OCI-LY1 (cell line): ENCODE results near the gene SETSIP.
A peak's percentile ranks its signal among the peaks of the same experiment; 100 is the strongest.

Experiments
- H2AFZ ChIP-seq: fragments of 200-600 bp; sonication (generic), shearing (Covaris generic); 2 replicates; pipeline ENCODE4 v1.6.0; 2014; ENCODE audit warnings: antibody characterized with exemption, mild to moderate bottlenecking, low read length
- H3F3A ChIP-seq: fragments of 200-600 bp; sonication (generic), shearing (Covaris generic); 2 replicates; pipeline ENCODE4 v1.6.0; 2014; ENCODE audit warnings: mild to moderate bottlenecking, antibody characterized with exemption, low read length, moderate library complexity; ENCODE audit not compliant: insufficient read depth
- H3K27ac ChIP-seq: fragments of 200-600 bp; sonication (generic); 2 replicates; pipeline ENCODE4 v1.5.1; 2014; ENCODE audit warnings: low read length, mixed run types, mild to moderate bottlenecking, low read depth; ENCODE audit not compliant: poor library complexity, severe bottlenecking
- H3K27me3 ChIP-seq: fragments of 200-600 bp; sonication (generic); 2 replicates; pipeline ENCODE4 v1.6.0; 2014; ENCODE audit warnings: antibody characterized with exemption, mild to moderate bottlenecking, low read length, moderate library complexity; ENCODE audit not compliant: insufficient read depth
- H3K36me3 ChIP-seq: fragments of 200-600 bp; sonication (generic); 2 replicates; pipeline ENCODE4 v1.6.1; 2014; ENCODE audit warnings: mild to moderate bottlenecking, antibody characterized with exemption, low read length, moderate library complexity, mixed read lengths; ENCODE audit not compliant: insufficient read depth
- H3K4me1 ChIP-seq: fragments of 200-600 bp; sonication (generic); 2 replicates; pipeline ENCODE4 v1.5.1; 2014; ENCODE audit warnings: mild to moderate bottlenecking, low read length, moderate library complexity; ENCODE audit not compliant: insufficient read depth, severe bottlenecking
- H3K4me2 ChIP-seq: fragments of 200-600 bp; sonication (generic), shearing (Covaris generic); 2 replicates; pipeline ENCODE4 v1.6.1; 2014; ENCODE audit warnings: low read length
- H3K4me3 ChIP-seq: fragments of 200-600 bp; sonication (generic); 2 replicates; pipeline ENCODE4 v1.5.1; 2014; ENCODE audit warnings: low read length, low read depth, mild to moderate bottlenecking, mixed read lengths; ENCODE audit not compliant: poor library complexity, severe bottlenecking
- H3K79me2 ChIP-seq: fragments of 200-600 bp; shearing (Covaris generic); 2 replicates; pipeline ENCODE4 v1.6.1; 2016; ENCODE audit warnings: mixed run types, low read length, mixed read lengths; ENCODE audit not compliant: insufficient read depth
- H3K9ac ChIP-seq: fragments of 200-600 bp; sonication (generic), shearing (Covaris generic); 2 replicates; pipeline ENCODE4 v1.6.1; 2014; ENCODE audit warnings: mild to moderate bottlenecking, low read length, mixed read lengths
- H3K9me2 ChIP-seq: fragments of 200-600 bp; sonication (generic), shearing (Covaris generic); 2 replicates; pipeline ENCODE4 v1.6.1; 2014; ENCODE audit warnings: low read depth, mild to moderate bottlenecking, low read length, mixed read lengths
- H3K9me3 ChIP-seq: fragments of 200-600 bp; shearing (Covaris generic); 2 replicates; pipeline ENCODE4 v1.6.1; 2014; ENCODE audit warnings: low read length, mixed read lengths
- H4K20me1 ChIP-seq: fragments of 200-600 bp; sonication (generic), shearing (Covaris generic); 2 replicates; pipeline ENCODE4 v1.6.0; 2016; ENCODE audit warnings: mild to moderate bottlenecking, low read length; ENCODE audit not compliant: insufficient read depth
- EZH2 ChIP-seq: fragments of 200-600 bp; sonication (generic), shearing (Covaris generic); IDR thresholded peaks from 2 replicates; pipeline ENCODE4 v1.8.0; 2017; ENCODE audit warnings: borderline replicate concordance, mixed run types, mild to moderate bottlenecking, antibody characterized with exemption, low read length, moderate library complexity, mixed read lengths
- TF ChIP-seq, protein P1 (sequence below): fragments of 200-600 bp; sonication (generic), shearing (Covaris generic); IDR thresholded peaks from 2 replicates; pipeline ENCODE4 v1.5.1; 2017; ENCODE audit warnings: mild to moderate bottlenecking, antibody characterized with exemption, low read length, moderate library complexity, mixed read lengths

SETSIP gene

DNA sequence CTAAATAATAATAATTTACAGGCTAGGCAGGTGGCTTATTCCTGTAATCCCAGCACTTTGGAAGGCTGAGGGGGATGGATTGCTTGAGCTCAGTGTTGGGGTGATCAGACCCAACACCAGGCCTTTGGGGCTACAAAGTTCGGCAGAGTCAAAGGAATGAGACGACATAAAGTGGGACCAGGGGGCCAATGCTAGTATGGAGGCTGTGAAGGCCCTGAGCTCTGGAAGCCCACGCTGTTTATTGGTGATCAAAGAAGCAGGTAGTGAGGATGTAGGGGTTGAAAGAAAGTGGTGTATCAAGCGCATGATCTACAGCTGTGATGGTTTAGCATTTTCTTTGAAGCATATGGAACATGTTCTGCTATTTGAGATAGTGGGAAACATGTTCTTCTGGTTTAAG is 10.5 kb upstream of the SETSIP start:
- H3K4me3 ChIP-seq = no peak overlapping the region
- H3K79me2 ChIP-seq = no peaks in the 10 kb centered on the region
- no peak overlapping the region for H3K4me2 ChIP-seq
- H3K4me1 ChIP-seq = peaks cover 19% of the 10 kb centered on the region
- no peaks in the 10 kb centered on the region for H3F3A ChIP-seq
- H3K27ac ChIP-seq = no peak overlapping the region
- H3K9me2 ChIP-seq = no peaks in the 10 kb centered on the region
- no peaks in the 10 kb centered on the region for H3K27me3 ChIP-seq
- TF ChIP-seq, protein P1, sequence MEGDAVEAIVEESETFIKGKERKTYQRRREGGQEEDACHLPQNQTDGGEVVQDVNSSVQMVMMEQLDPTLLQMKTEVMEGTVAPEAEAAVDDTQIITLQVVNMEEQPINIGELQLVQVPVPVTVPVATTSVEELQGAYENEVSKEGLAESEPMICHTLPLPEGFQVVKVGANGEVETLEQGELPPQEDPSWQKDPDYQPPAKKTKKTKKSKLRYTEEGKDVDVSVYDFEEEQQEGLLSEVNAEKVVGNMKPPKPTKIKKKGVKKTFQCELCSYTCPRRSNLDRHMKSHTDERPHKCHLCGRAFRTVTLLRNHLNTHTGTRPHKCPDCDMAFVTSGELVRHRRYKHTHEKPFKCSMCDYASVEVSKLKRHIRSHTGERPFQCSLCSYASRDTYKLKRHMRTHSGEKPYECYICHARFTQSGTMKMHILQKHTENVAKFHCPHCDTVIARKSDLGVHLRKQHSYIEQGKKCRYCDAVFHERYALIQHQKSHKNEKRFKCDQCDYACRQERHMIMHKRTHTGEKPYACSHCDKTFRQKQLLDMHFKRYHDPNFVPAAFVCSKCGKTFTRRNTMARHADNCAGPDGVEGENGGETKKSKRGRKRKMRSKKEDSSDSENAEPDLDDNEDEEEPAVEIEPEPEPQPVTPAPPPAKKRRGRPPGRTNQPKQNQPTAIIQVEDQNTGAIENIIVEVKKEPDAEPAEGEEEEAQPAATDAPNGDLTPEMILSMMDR = no peak
- no peak for TF ChIP-seq EZH2
- H3K36me3 ChIP-seq = no peaks in the 10 kb centered on the region
- no peaks in the 10 kb centered on the region for H3K9me3 ChIP-seq
- no peak overlapping the region for H3K9ac ChIP-seq
- H2AFZ ChIP-seq = no peak overlapping the region
- H4K20me1 ChIP-seq = no peaks in the 10 kb centered on the region

- H3F3A ChIP-seq = no peaks in the 10 kb centered on the region
- no peaks in the 10 kb centered on the region for H3K9me2 ChIP-seq
- TF ChIP-seq, protein P1 = no peak
- no peak for TF ChIP-seq EZH2
- H3K36me3 ChIP-seq = no peaks in the 10 kb centered on the region
- H3K27ac ChIP-seq = no peak overlapping the region
- no peaks in the 10 kb centered on the region for H3K9me3 ChIP-seq
- H3K9ac ChIP-seq = no peak overlapping the region
- H3K4me3 ChIP-seq = no peak overlapping the region
- H3K27me3 ChIP-seq = no peaks in the 10 kb centered on the region
- H3K4me1 ChIP-seq = peaks cover 23% of the 10 kb centered on the region
- no peaks in the 10 kb centered on the region for H4K20me1 ChIP-seq
- H2AFZ ChIP-seq = no peak overlapping the region
- H3K79me2 ChIP-seq = no peaks in the 10 kb centered on the region
- no peak overlapping the region for H3K4me2 ChIP-seq
These were observed 9.4 kb upstream of the SETSIP start for GRCh38 chr1:92084651-92085050.

GRCh38 chr1:92081031-92081430 is 5.8 kb upstream of the SETSIP start:
- TF ChIP-seq EZH2 = no peak
- TF ChIP-seq, protein P1 = no peak
- Histone ChIP-seq H3K9me2 (no peaks in the 10 kb centered on the region), H3F3A (no peaks in the 10 kb centered on the region), H3K4me1 (peaks cover 25% of the 10 kb centered on the region), H3K9ac (peak overlapping the region; percentile 64), H3K27ac (no peak overlapping the region), H2AFZ (peak overlapping the region; percentile 7; the same call in 1 of the 2 replicates), H3K4me3 (peak overlapping the region; percentile 67), H3K79me2 (no peaks in the 10 kb centered on the region), H4K20me1 (no peaks in the 10 kb centered on the region), H3K4me2 (peak overlapping the region; percentile 86), H3K36me3 (no peaks in the 10 kb centered on the region), H3K27me3 (no peaks in the 10 kb centered on the region), H3K9me3 (no peaks in the 10 kb centered on the region)
